Measurements from ENCODE around the gene PGS1.

Gene PGS1

DNA sequence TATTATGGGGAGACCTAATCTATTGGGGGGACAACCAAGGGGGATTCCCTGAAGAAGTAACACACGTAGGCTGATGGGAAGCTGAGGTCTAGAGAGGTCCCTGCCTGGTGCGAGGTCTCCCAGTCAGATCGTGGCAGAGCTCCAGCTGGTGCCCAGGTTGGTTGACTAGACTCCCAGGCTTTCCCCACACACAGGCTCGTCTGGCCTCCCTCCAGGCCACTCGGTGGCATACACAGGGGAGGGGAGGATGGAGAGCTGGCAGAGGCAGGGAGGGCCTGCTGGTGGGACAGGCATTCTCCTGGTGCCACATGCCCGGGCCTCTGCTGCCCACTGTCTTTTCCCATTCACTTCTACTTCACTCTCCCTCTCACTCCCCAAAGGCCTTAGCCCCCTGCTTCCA lies 10.1 kb upstream of the PGS1 start:
- Histone ChIP-seq H3K9me2 (replicated peaks; ENCODE audit: insufficient read depth, low read length) (no peaks in the 10 kb centered on the region), H3K27me3 (ENCODE audit: low read length) (peaks cover 3% of the 10 kb centered on the region; the same call in 1 of the 2 replicates), H3K9ac (ENCODE audit: low read length) (no peak overlapping the region), H3F3A (ENCODE audit: insufficient read depth) (no peaks in the 10 kb centered on the region), H3K4me2 (ENCODE audit: low read depth, low read length, poor library complexity, severe bottlenecking) (no peak overlapping the region), H2AFZ (ENCODE audit: low read depth, low read length, severe bottlenecking) (no peak overlapping the region), H3K36me3 (ENCODE audit: low read length) (no peaks in the 10 kb centered on the region), H3K27ac (ENCODE audit: low read depth, low read length) (no peak overlapping the region), H4K20me1 (ENCODE audit: low read depth, low read length) (no peaks in the 10 kb centered on the region), H3K4me3 (ENCODE audit: insufficient read depth, low read length, poor library complexity, severe bottlenecking) (no peak overlapping the region), H3K79me2 (ENCODE audit: insufficient read depth, low read length) (no peaks in the 10 kb centered on the region), H3K9me3 (ENCODE audit: insufficient read depth, low read length) (no peaks in the 10 kb centered on the region)
- TF ChIP-seq, protein P1, sequence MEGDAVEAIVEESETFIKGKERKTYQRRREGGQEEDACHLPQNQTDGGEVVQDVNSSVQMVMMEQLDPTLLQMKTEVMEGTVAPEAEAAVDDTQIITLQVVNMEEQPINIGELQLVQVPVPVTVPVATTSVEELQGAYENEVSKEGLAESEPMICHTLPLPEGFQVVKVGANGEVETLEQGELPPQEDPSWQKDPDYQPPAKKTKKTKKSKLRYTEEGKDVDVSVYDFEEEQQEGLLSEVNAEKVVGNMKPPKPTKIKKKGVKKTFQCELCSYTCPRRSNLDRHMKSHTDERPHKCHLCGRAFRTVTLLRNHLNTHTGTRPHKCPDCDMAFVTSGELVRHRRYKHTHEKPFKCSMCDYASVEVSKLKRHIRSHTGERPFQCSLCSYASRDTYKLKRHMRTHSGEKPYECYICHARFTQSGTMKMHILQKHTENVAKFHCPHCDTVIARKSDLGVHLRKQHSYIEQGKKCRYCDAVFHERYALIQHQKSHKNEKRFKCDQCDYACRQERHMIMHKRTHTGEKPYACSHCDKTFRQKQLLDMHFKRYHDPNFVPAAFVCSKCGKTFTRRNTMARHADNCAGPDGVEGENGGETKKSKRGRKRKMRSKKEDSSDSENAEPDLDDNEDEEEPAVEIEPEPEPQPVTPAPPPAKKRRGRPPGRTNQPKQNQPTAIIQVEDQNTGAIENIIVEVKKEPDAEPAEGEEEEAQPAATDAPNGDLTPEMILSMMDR (IDR thresholded peaks at IDR 0.05; ENCODE audit: insufficient read depth, low read length, poor library complexity, severe bottlenecking): no peak
- no peak for TF ChIP-seq EZH2phosphoT487 (conservative IDR thresholded peaks at IDR 0.05; ENCODE audit: low read length)

DNA sequence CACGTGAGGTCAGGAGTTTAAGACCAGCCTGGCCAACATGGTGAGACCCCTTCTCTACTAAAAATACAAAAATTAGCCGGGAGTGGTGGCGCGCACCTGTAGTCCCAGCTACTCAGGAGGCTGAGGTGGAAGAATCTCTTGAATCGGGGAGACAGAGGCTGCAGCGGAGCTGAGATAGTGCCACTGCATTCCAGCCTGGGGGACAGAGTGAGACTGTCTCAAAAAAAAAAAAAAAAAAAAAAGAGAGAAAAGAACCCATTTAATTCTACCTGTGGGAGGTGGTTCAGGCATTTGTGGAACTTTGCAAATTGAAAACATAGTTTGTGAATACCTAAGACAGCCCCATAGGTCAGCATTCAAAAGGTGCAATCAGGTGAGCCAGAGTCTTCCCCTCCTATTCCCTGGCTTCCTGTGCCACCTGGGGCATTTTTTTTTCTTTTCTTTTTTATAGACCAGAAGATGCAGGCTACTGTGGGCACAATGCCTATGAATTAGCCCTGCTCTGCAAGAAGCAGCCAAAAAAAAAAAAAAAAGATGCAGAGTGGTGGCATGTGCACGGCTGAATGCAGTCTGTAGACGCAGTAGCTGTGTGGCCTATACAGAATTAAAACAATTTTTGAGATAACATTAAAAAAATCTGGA lies 9.5 kb upstream of the PGS1 start:
- H3K4me2 ChIP-seq (ENCODE audit: low read depth, low read length, poor library complexity, severe bottlenecking): no peak overlapping the region
- H3K27me3 ChIP-seq (ENCODE audit: low read length): peaks cover 3% of the 10 kb centered on the region; the same call in 1 of the 2 replicates
- H3K36me3 ChIP-seq (ENCODE audit: low read length): no peaks in the 10 kb centered on the region
- no peaks in the 10 kb centered on the region for H3K9me3 ChIP-seq (ENCODE audit: insufficient read depth, low read length)
- no peak overlapping the region for H3K9ac ChIP-seq (ENCODE audit: low read length)
- H3K79me2 ChIP-seq (ENCODE audit: insufficient read depth, low read length): no peaks in the 10 kb centered on the region
- no peak overlapping the region for H3K27ac ChIP-seq (ENCODE audit: low read depth, low read length)
- H3F3A ChIP-seq (ENCODE audit: insufficient read depth): no peaks in the 10 kb centered on the region
- TF ChIP-seq, protein P1 (IDR thresholded peaks at IDR 0.05; ENCODE audit: insufficient read depth, low read length, poor library complexity, severe bottlenecking): no peak
- no peak for TF ChIP-seq EZH2phosphoT487 (conservative IDR thresholded peaks at IDR 0.05; ENCODE audit: low read length)
- H4K20me1 ChIP-seq (ENCODE audit: low read depth, low read length): no peaks in the 10 kb centered on the region
- H3K4me3 ChIP-seq (ENCODE audit: insufficient read depth, low read length, poor library complexity, severe bottlenecking): no peak overlapping the region
- H3K9me2 ChIP-seq (replicated peaks; ENCODE audit: insufficient read depth, low read length): no peaks in the 10 kb centered on the region
- no peak overlapping the region for H2AFZ ChIP-seq (ENCODE audit: low read depth, low read length, severe bottlenecking)

DNA sequence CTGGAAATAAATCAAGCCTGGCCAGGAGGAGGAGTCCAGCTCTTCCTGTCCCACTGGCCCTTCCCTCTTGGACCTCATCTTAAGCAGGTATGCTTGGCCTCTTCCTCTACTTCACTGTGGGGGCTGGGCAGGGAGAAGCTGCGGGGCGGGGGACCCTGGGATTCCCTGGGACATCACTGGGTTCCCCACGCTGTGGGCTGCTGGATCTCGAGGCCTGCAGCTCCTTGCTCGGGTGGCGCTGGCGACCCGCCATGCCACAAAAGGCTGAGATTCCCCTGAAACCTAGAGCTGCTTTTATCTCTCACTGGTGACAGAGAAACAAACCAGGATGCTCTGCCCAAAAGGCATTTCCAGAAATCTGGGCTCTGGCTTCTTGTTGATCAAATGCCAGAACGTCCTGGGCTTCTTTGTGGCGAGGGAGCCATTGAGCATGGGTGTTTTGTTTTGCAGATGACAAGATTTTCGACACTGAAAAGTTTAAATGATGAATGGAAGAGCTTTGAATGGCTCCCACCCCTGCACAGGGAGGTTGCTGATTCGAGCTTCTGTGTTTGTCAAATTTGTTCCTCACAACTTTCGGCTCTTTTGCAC lies 8.6 kb upstream of the PGS1 start:
- Histone ChIP-seq H3K79me2 (ENCODE audit: insufficient read depth, low read length) (no peaks in the 10 kb centered on the region), H2AFZ (ENCODE audit: low read depth, low read length, severe bottlenecking) (no peak overlapping the region), H3K36me3 (ENCODE audit: low read length) (no peaks in the 10 kb centered on the region), H3K9me2 (replicated peaks; ENCODE audit: insufficient read depth, low read length) (no peaks in the 10 kb centered on the region), H3K4me3 (ENCODE audit: insufficient read depth, low read length, poor library complexity, severe bottlenecking) (no peak overlapping the region), H3K27me3 (ENCODE audit: low read length) (peaks cover 3% of the 10 kb centered on the region; the same call in 1 of the 2 replicates), H4K20me1 (ENCODE audit: low read depth, low read length) (no peaks in the 10 kb centered on the region), H3K4me2 (ENCODE audit: low read depth, low read length, poor library complexity, severe bottlenecking) (no peak overlapping the region), H3K27ac (ENCODE audit: low read depth, low read length) (no peak overlapping the region), H3K9me3 (ENCODE audit: insufficient read depth, low read length) (no peaks in the 10 kb centered on the region), H3F3A (ENCODE audit: insufficient read depth) (no peaks in the 10 kb centered on the region), H3K9ac (ENCODE audit: low read length) (no peak overlapping the region)
- no peak for TF ChIP-seq EZH2phosphoT487 (conservative IDR thresholded peaks at IDR 0.05; ENCODE audit: low read length)
- TF ChIP-seq, protein P1 (IDR thresholded peaks at IDR 0.05; ENCODE audit: insufficient read depth, low read length, poor library complexity, severe bottlenecking): no peak
